Vagina (tissue), 2 donors: Measurements from ENCODE around the gene ARHGEF4.

ENCODE experiments used
- POLR2A ChIP-seq, 2 donors: fragments of 450-650 bp; IDR thresholded peaks; one replicate each; pipeline ENCODE4 v1.6.1; 2017; ENCODE audit warnings: antibody characterized with exemption in 2 of 2, mild to moderate bottlenecking in 2 of 2, moderate library complexity in 2 of 2
- POLR2AphosphoS5 ChIP-seq, 2 donors: sonication (generic); formaldehyde crosslinking; IDR thresholded peaks; one replicate each; pipeline ENCODE4 v1.9.0; 2017; ENCODE audit warnings: antibody characterized with exemption in 2 of 2, mild to moderate bottlenecking in 2 of 2, low read depth in 1 of 2; ENCODE audit not compliant: insufficient read depth in 1 of 2

DNA sequence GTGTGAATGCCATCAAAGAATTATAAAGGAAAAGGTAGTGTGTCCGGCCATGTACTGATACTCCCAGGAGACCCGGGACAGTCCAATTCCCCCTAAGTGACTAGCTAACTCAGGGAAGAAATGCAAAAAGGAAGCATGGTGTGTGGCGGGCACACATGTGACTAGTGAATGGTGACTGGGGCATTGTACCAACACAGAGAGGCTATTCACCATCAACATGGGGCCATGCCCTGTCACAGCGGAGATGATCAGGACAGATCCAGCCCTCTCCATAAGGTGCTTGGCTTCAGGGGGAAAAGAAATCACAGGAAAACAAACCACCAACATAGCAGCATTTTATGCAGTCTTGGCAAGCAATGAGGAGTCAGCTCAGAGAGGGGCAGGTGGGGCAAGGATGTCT is 222.2 kb downstream of the ARHGEF4 start:
- TF ChIP-seq POLR2AphosphoS5 (IDR thresholded peaks at IDR 0.05; ENCODE audit: insufficient read depth in 1 of 2, low read depth in 1 of 2), result no peak
- no peak for TF ChIP-seq POLR2A (IDR thresholded peaks at IDR 0.05)
